Activated CD4-positive, alpha-beta memory T cell treated with anti-CD3 and anti-CD28 coated beads for 36 hours (primary cell): ENCODE measurements around the gene CECR2. TPM values are rescaled to one million over a fixed set of nuclear protein-coding genes. Genes with fewer than 3 reads are reported as not detected.
"Not testable (repeated sequence)": the region's sequence is repeated elsewhere in the genome, so short reads cannot be mapped to it uniquely, and the experiment has no call there.

Experiments used
- CTCF ChIA-PET: fragments of 350-600 bp; sonication (Branson Sonifier 250); formaldehyde crosslinking; loops from one replicate; lab custom pipeline; 2021; ENCODE audit warnings: antibody characterized with exemption, inconsistent platforms; lab: Charles Lee
- POLR2A ChIA-PET: fragments of 350-600 bp; sonication (Branson Sonifier 250); formaldehyde crosslinking; loops from one replicate; lab custom pipeline; 2021; ENCODE audit warnings: antibody characterized with exemption; lab: Charles Lee
- DNase-seq: peaks from one replicate; pipeline ENCODE4 v3.0.0-alpha.2; 2020
- H3K27ac Mint-ChIP-seq: one replicate; pipeline ENCODE4 v1.8.0; 2021; ENCODE audit warnings: mixed read lengths
- H3K27me3 Mint-ChIP-seq: one replicate; pipeline ENCODE4 v1.8.0; 2021; ENCODE audit warnings: mixed read lengths
- H3K36me3 Mint-ChIP-seq: one replicate; pipeline ENCODE4 v1.8.0; 2021; ENCODE audit warnings: mixed read lengths
- H3K4me1 Mint-ChIP-seq: one replicate; pipeline ENCODE4 v1.8.0; 2021; ENCODE audit warnings: low read depth, mixed read lengths
- H3K4me3 Mint-ChIP-seq: one replicate; pipeline ENCODE4 v1.8.0; 2021; ENCODE audit warnings: mild to moderate bottlenecking, mixed read lengths
- H3K9me3 Mint-ChIP-seq: one replicate; pipeline ENCODE4 v1.8.0; 2021; ENCODE audit warnings: mixed read lengths
- intact Hi-C: fragments of 100-400 bp; cut with micrococcal nuclease; formaldehyde crosslinking; loops from one replicate; pipeline ENCODE4 v1.15.1; 2023
- total RNA-seq, 2 experiments: library from RNA; stranded (reverse); gene quantifications; one replicate each; pipeline ENCODE4 v1.2.3, GENCODE V29; 2021

Gene CECR2
- total RNA-seq, 2 experiments from 2014 or later: not detected

DNA sequence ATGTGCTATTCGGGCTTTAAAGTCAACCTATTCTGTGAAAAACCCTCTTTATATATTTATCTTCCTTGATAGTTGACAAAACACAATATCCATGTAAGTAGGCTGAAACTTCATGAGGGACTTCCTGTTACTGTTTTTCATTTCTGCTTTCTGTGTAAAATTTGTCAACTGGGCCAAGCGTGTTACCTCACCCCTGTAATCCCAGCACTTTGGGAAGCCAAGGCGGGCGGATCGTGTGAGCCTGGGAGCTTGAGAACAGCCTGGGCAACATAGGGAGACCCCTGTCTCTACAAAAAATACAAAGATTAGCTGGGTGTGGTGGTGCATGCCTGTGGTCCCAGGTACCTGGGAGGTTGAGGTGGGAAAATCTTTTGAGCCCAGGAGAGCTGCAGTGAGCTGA is 127.6 kb downstream of the CECR2 start:
- intact Hi-C loops: no loop called here
- Mint-ChIP-seq H3K36me3 (no peaks in the 10 kb centered on the region), H3K27me3 (peaks cover 3% of the 10 kb centered on the region), H3K4me1 (no peaks in the 10 kb centered on the region), H3K9me3 (no peaks in the 10 kb centered on the region), H3K4me3 (no peak overlapping the region), H3K27ac (no peak overlapping the region)
- ChIA-PET CTCF (no interaction called here), POLR2A (no interaction called here)
- DNase-seq: no peak

DNA sequence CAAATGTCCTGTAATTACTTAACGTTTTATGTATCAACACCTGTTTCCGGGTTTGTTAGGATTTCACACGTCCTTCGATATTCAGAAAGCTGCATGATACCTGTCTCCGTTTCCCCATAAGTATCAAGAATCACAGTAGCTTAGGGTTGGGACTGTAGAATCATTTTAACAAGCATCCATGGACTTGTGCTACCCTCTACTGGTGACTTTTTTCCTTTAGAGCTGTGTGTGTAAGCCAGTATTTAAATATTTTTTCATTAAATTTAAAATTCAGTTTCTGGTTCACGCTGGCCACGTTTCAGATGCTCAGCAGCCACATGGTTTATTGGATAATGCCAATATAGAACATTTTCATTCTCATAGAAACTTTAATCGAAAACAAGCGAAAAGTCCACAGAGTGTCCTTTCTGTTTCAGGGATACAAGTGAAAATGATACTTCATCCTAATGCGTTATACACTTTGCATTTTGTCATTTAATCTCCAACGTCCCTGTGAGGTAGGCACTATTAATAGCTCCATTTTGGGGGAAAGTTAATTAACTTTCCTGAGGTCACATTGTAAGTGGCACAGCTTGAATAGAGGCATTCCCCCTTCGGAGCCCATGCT is 132.5 kb downstream of the CECR2 start:
- Mint-ChIP-seq H3K27ac (no peak overlapping the region), H3K27me3 (peaks cover 6% of the 10 kb centered on the region), H3K4me1 (no peaks in the 10 kb centered on the region), H3K36me3 (no peaks in the 10 kb centered on the region), H3K9me3 (no peaks in the 10 kb centered on the region), H3K4me3 (no peak overlapping the region)
- no peak for DNase-seq
- intact Hi-C loops: loop anchor here (1.0 to 5.0 kb wide), 3 partner anchors 284 to 426 kb away; partner anchors contain the start of gene ADA2
- CTCF ChIA-PET: interaction anchor here (0.6 to 3.6 kb wide), 39 partner anchors 8 to 585 kb away, joined by 3 to 91 read pairs (median 4); no protein-coding TSS in a partner anchor
- POLR2A ChIA-PET: interaction anchor here (1.0 kb wide), 1 partner anchor 330 kb away, joined by 6 read pairs; no protein-coding TSS in a partner anchor

DNA sequence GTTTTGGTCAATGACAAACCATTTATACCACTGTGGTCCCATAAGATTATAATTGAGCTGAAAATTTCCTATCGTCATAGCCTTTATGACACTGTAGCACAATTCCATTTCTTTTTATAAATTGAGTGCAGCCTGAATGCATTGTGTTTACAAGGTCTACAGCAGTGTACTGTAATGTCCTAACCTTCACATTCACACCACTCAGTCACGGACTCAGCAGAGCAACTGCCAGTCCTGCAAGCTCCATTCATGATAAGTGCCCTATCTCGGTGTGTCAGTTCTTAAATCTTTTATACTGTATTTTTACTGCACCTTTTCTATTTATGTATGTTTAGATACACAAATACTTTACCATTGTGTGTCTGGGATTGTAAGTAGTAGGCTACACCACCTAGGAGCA is 138.8 kb downstream of the CECR2 start:
- no peak for DNase-seq
- intact Hi-C loops: no loop called here
- CTCF ChIA-PET: no interaction called here
- no peaks in the 10 kb centered on the region for H3K36me3 Mint-ChIP-seq
- no peaks in the 10 kb centered on the region for H3K4me1 Mint-ChIP-seq
- H3K27me3 Mint-ChIP-seq: peaks cover 6% of the 10 kb centered on the region
- H3K4me3 Mint-ChIP-seq: no peak overlapping the region
- no peak overlapping the region for H3K27ac Mint-ChIP-seq
- no peaks in the 10 kb centered on the region for H3K9me3 Mint-ChIP-seq
- POLR2A ChIA-PET: no interaction called here

DNA sequence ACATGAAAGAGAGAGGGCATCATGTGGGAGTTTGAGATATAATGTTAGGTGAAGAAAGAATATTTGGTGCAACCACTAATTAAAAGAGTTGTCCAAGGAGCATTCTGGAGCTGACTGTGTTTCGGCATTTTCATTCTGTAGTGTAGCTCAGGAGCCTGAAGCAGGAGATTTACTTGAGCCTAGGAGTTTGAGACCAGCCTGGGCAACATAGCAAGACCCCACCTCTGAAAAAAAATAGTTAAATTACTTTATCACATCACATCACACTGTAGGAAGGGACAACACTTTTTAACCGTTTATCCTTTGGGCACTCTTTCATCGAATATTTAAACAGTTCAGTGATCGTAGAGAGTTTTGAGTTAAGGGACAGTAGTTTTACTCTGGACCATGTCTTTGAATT is 143.7 kb downstream of the CECR2 start:
- H3K27me3 Mint-ChIP-seq: peaks cover 8% of the 10 kb centered on the region
- ChIA-PET CTCF (no interaction called here), POLR2A (no interaction called here)
- intact Hi-C loops: no loop called here
- H3K4me1 Mint-ChIP-seq: no peaks in the 10 kb centered on the region
- H3K4me3 Mint-ChIP-seq: no peak overlapping the region
- no peaks in the 10 kb centered on the region for H3K9me3 Mint-ChIP-seq
- H3K27ac Mint-ChIP-seq: no peak overlapping the region
- DNase-seq: no peak
- H3K36me3 Mint-ChIP-seq: no peaks in the 10 kb centered on the region

DNA sequence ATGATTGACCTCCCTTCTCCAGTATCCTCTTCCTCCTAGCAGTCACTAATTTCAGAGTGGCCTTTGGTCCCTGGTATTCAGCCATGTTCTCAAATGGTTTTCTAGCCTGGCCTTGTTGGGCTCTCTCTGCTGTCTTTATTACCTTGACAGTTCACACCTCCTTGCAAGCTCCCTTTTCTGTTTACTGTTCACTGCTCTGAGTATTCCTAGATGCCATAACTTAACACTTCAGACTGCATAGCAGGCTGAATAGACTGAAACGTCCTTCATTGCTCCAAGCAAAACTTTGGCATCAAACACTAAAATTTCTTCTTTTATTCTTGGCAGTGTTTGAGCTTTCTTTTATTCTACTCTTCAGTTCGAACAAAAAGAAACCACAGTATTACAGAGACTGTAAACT is 144.4 kb downstream of the CECR2 start:
- ChIA-PET POLR2A (no interaction called here), CTCF (no interaction called here)
- Mint-ChIP-seq H3K27ac (no peak overlapping the region), H3K36me3 (no peaks in the 10 kb centered on the region), H3K4me3 (no peak overlapping the region), H3K27me3 (peaks cover 8% of the 10 kb centered on the region), H3K9me3 (no peaks in the 10 kb centered on the region), H3K4me1 (no peaks in the 10 kb centered on the region)
- intact Hi-C loops: no loop called here
- DNase-seq: no peak

DNA sequence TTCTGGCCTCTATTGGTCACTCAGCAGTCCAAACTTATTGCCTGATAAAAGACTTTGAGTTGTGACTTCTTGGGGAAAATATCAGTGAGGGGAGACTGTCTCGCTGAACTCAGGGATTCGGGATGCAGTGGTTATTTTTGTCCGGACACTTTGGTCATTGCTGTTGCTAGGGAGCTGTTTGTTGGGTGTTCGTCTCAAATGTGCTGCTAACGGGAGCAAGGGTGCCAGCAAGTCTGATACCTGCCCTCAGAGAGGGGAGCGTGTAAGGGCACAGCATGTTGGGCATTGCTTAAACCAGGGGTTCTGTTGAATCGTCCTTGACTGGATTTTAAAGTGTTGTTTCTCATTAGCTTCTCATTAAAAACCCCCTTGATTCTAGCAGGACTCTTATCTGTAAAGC is 144.8 kb downstream of the CECR2 start:
- no peak overlapping the region for H3K4me3 Mint-ChIP-seq
- H3K9me3 Mint-ChIP-seq: no peaks in the 10 kb centered on the region
- H3K4me1 Mint-ChIP-seq: no peaks in the 10 kb centered on the region
- intact Hi-C loops: no loop called here
- H3K36me3 Mint-ChIP-seq: no peaks in the 10 kb centered on the region
- no peak for DNase-seq
- ChIA-PET POLR2A (no interaction called here), CTCF (no interaction called here)
- H3K27me3 Mint-ChIP-seq: peaks cover 8% of the 10 kb centered on the region
- H3K27ac Mint-ChIP-seq: no peak overlapping the region

DNA sequence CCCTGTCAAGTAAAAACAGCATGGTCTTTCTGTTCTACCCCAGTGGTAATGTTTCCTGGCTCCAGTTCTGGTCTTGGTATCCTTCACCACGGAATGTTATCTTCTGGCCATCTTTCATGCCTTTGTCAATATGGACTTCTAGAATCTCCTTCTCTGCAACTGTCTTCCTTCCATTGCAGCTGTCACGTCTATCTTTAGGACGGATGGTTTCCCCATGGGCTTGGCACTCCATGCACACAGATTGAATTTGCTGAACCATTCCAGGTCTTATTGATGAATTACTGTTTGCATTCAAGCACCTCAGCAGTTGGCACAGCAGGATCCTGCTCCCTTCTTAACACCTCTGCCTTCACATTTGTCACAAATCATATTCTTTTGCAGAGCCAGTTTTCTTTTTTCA is 149.1 kb downstream of the CECR2 start:
- Mint-ChIP-seq H3K27ac (no peak overlapping the region), H3K27me3 (peaks cover 5% of the 10 kb centered on the region), H3K9me3 (no peaks in the 10 kb centered on the region), H3K4me1 (no peaks in the 10 kb centered on the region), H3K4me3 (no peak overlapping the region), H3K36me3 (no peaks in the 10 kb centered on the region)
- intact Hi-C loops: no loop called here
- POLR2A ChIA-PET: no interaction called here
- CTCF ChIA-PET: interaction anchor here (1.5 kb wide), 1 partner anchor 17 kb away, joined by 3 read pairs; no protein-coding TSS in a partner anchor
- no peak for DNase-seq

DNA sequence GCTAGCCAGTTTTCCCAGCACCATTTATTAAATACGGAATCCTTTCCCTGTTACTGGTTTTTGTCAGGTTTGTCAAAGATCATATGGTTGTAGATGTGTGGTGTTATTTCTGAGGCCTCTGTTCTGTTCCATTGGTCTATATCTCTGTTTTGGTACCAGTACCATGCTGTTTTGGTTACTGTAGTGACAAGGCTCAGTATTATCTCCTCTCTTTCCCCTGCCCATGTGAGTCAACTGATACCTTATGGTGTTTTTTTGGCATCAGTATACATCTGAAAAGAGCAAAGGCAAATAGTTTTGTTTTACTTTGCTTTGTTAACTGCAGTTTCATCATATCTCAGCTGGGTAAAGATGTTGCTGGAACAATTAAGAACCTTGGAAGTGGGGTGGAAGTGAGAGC is 152.7 kb downstream of the CECR2 start:
- not testable (repeated sequence) for DNase-seq

DNA sequence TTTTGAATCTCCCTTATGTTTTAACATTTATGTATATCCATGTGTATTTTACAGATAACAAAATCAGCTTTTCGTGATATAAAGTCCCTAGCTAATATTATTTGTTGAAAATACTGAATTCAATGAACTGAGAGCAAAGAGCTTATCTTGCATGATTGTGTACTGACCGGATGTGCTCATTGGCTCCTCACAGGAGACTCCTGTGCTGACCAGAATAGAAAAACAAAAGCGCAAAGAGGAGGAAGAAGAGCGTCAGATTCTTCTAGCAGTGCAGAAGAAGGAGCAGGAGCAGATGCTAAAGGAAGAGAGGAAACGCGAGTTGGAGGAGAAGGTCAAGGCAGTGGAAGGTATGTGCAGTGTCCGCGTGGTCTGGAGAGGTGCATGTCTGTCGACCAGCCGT is 154.7 kb downstream of the CECR2 start:
- DNase-seq: no peak
- Mint-ChIP-seq H3K36me3 (no peaks in the 10 kb centered on the region), H3K27ac (no peak overlapping the region), H3K9me3 (no peaks in the 10 kb centered on the region), H3K4me3 (no peak overlapping the region), H3K27me3 (peaks cover 17% of the 10 kb centered on the region), H3K4me1 (no peaks in the 10 kb centered on the region)
- ChIA-PET POLR2A (no interaction called here), CTCF (interaction anchor here (1.0 kb wide), 1 partner anchor 352 kb away, joined by 3 read pairs; no protein-coding TSS in a partner anchor)
- intact Hi-C loops: no loop called here

More for the DNA sequence above, 152.7 kb downstream of the CECR2 start:
- H3K36me3 Mint-ChIP-seq, H3K4me3 Mint-ChIP-seq, intact Hi-C loops, CTCF ChIA-PET, H3K27me3 Mint-ChIP-seq, POLR2A ChIA-PET, H3K4me1 Mint-ChIP-seq, H3K9me3 Mint-ChIP-seq, H3K27ac Mint-ChIP-seq: not testable (repeated sequence)

DNA sequence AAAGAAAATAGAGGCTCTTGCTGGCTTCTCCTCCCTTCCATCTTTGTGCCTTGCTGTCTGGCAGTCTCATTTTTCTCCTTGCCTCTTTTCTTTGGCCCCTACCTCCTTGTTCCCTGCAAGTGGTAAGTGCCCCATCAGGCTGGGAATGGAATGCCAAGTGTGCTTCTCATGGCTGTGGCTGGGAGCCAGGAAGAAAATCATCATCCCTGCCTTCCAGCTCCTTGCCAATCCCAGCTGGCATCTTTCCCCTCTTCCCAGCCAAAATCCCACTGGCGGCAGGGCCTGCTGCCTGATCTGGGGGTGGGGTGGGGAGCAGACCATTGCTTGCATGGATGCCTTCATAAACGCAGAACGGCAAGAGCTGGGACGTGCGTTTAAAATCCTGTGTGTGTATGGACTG is 167.0 kb downstream of the CECR2 start:
- Mint-ChIP-seq H3K9me3 (no peaks in the 10 kb centered on the region), H3K4me1 (no peaks in the 10 kb centered on the region), H3K27ac (no peak overlapping the region), H3K27me3 (no peaks in the 10 kb centered on the region), H3K36me3 (no peaks in the 10 kb centered on the region), H3K4me3 (no peak overlapping the region)
- intact Hi-C loops: no loop called here
- ChIA-PET POLR2A (no interaction called here), CTCF (no interaction called here)
- no peak for DNase-seq

DNA sequence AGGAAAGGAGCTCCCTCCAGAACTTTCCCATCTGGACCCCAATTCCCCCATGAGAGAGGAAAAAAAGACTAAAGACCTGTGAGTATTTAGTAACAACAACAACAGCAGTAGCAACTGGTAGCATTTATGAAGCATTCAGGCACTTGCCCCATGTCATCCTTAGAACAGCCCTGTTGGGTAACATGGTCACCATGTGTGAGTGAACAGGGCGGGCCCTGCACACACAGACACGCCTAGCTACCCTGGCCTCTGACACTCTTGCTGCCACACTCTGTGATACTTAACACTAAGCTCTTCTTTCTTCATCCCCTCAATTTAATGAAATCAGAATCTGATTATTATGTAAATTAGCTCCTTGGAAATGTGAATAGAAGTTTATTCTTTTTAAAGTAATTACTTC is 167.9 kb downstream of the CECR2 start:
- intact Hi-C loops: no loop called here
- ChIA-PET POLR2A (no interaction called here), CTCF (no interaction called here)
- H3K9me3 Mint-ChIP-seq: no peaks in the 10 kb centered on the region
- no peaks in the 10 kb centered on the region for H3K36me3 Mint-ChIP-seq
- H3K27me3 Mint-ChIP-seq: no peaks in the 10 kb centered on the region
- no peaks in the 10 kb centered on the region for H3K4me1 Mint-ChIP-seq
- H3K4me3 Mint-ChIP-seq: no peak overlapping the region
- H3K27ac Mint-ChIP-seq: no peak overlapping the region
- DNase-seq: no peak

DNA sequence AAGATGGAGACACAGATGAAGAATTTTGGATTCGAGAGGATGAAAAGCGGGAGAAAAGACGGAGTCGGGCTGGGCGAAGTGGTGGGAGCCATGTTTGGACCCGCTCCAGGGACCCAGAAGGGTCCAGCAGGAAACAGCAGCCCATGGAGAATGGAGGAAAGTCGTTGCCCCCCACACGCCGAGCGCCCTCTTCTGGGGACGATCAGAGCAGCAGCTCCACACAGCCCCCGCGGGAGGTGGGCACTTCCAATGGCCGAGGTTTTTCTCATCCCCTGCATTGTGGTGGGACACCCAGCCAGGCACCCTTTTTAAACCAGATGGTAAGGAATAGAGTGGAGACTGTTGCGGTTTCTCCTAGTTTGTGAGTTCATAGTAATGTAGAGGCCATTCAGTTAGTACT is 171.2 kb downstream of the CECR2 start:
- DNase-seq: no peak
- H3K4me1 Mint-ChIP-seq: no peaks in the 10 kb centered on the region
- intact Hi-C loops: no loop called here
- H3K4me3 Mint-ChIP-seq: no peak overlapping the region
- peaks cover 3% of the 10 kb centered on the region for H3K27me3 Mint-ChIP-seq
- POLR2A ChIA-PET: no interaction called here
- H3K27ac Mint-ChIP-seq: no peak overlapping the region
- CTCF ChIA-PET: no interaction called here
- no peaks in the 10 kb centered on the region for H3K36me3 Mint-ChIP-seq
- no peaks in the 10 kb centered on the region for H3K9me3 Mint-ChIP-seq

DNA sequence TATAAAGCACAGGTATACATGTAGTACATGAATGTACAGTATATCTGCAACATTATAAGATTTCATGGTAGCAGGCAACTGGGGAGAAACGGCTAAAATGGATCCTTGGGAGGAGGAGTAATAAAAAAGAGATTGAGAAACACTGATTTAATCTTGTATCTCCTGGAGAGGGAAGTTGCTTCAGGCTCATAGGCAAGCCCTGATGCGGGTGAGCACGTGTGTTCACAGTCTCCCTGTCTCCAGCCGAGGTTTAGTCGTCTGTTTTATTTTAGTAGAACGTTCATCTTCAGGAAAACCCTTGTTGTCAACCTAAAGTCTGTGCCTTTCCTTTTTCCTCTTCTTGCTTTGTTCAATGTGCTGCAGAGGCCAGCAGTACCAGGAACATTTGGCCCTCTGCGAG is 172.2 kb downstream of the CECR2 start:
- Mint-ChIP-seq H3K27ac (no peak overlapping the region), H3K4me3 (no peak overlapping the region), H3K9me3 (no peaks in the 10 kb centered on the region), H3K27me3 (peaks cover 3% of the 10 kb centered on the region), H3K4me1 (no peaks in the 10 kb centered on the region), H3K36me3 (no peaks in the 10 kb centered on the region)
- ChIA-PET POLR2A (no interaction called here), CTCF (no interaction called here)
- no peak for DNase-seq
- intact Hi-C loops: no loop called here
